Fibroblast of lung (primary cell): ENCODE data around the gene IRAK1. TPM values are rescaled to one million over a fixed set of nuclear protein-coding genes. Genes with fewer than 3 reads are reported as not detected.

ENCODE experiments used
- DNase-seq, 2 donors: peaks; one replicate each; pipeline versions ENCODE4 v3.0.0 to v3.0.0-alpha.2; 2010; ENCODE audit warnings: low read depth in 2 of 2
- H2AFZ ChIP-seq: 2 replicates; pipeline ENCODE4 v1.5.1; 2012; ENCODE audit warnings: low read length, control low read depth, inconsistent platforms
- H3K27ac ChIP-seq: 2 replicates; pipeline ENCODE4 v1.5.1; 2011; ENCODE audit warnings: low read length, control low read depth; ENCODE audit not compliant: insufficient read depth
- H3K27me3 ChIP-seq: 2 replicates; pipeline ENCODE4 v1.5.1; 2011; ENCODE audit warnings: mild to moderate bottlenecking, low read length; ENCODE audit not compliant: control insufficient read depth, insufficient read depth
- H3K36me3 ChIP-seq: 2 replicates; pipeline ENCODE4 v1.5.1; 2011; ENCODE audit warnings: low read length; ENCODE audit not compliant: control insufficient read depth, insufficient read depth
- H3K4me1 ChIP-seq: 2 replicates; pipeline ENCODE4 v1.5.1; 2011; ENCODE audit warnings: low read length; ENCODE audit not compliant: control insufficient read depth, insufficient read depth; ENCODE audit errors: extremely low read depth
- H3K4me2 ChIP-seq: 2 replicates; pipeline ENCODE4 v1.5.1; 2011; ENCODE audit warnings: low read length, control low read depth; ENCODE audit not compliant: insufficient read depth; ENCODE audit errors: extremely low read depth
- H3K4me3 ChIP-seq, 4 experiments: fragments of 200-600 bp in 1 of 4; sonication (generic) in 1 of 4; replicated peaks in 1 of 4; 2 replicates each; pipeline ENCODE4 v1.5.1; 2011 to 2016; ENCODE audit warnings: low read length in 4 of 4, low read depth in 3 of 4, mild to moderate bottlenecking in 3 of 4, control low read depth in 2 of 4, inconsistent platforms in 1 of 4, mixed read lengths in 1 of 4; ENCODE audit not compliant: insufficient read depth in 1 of 4; ENCODE audit errors: control extremely low read depth in 1 of 4
- H3K79me2 ChIP-seq: 2 replicates; pipeline ENCODE4 v1.5.1; 2012; ENCODE audit warnings: mild to moderate bottlenecking, low read length, inconsistent platforms; ENCODE audit not compliant: control insufficient read depth, insufficient read depth
- H3K9ac ChIP-seq: 2 replicates; pipeline ENCODE4 v1.5.1; 2011; ENCODE audit warnings: mild to moderate bottlenecking, low read length, control low read depth; ENCODE audit not compliant: insufficient read depth
- H3K9me3 ChIP-seq: 2 replicates; pipeline ENCODE4 v1.5.1; 2012; ENCODE audit warnings: low read depth, low read length; ENCODE audit not compliant: control insufficient read depth, insufficient read depth
- H4K20me1 ChIP-seq: 2 replicates; pipeline ENCODE4 v1.5.1; 2011; ENCODE audit warnings: low read length; ENCODE audit not compliant: control insufficient read depth, insufficient read depth; ENCODE audit errors: extremely low read depth
- EZH2 ChIP-seq: IDR thresholded peaks from 2 replicates; pipeline ENCODE4 v1.5.1; 2012; ENCODE audit warnings: low read length, control low read depth, mild to moderate bottlenecking; ENCODE audit errors: missing control alignments
- polyA plus RNA-seq, 2 donors: library from polyadenylated mRNA; depleted of rRNA in 1 of 2; stranded (reverse) in 1 of 2; unstranded in 1 of 2; fragments of >200 nt; gene quantifications; 2 replicates each; pipeline ENCODE4 v1.2.1, GENCODE V29; 2011 to 2012; ENCODE audit warnings: missing spikeins in 1 of 2
- total RNA-seq: library from RNA; depleted of rRNA; stranded (reverse); fragments of >200 nt; gene quantifications from 2 replicates; pipeline ENCODE4 v1.2.1, GENCODE V29; 2014
- TF ChIP-seq, protein P1 (sequence below), 2 donors: IDR thresholded peaks in 1 of 2; conservative IDR thresholded peaks in 1 of 2; 1 replicate in 1 of 2; 2 replicates in 1 of 2; pipeline ENCODE4 v1.5.1; 2011 to 2012; ENCODE audit warnings: low read length in 2 of 2, control low read depth in 1 of 2, inconsistent platforms in 1 of 2, low read depth in 1 of 2, mild to moderate bottlenecking in 1 of 2

The IRAK1 gene
- total and polyA plus RNA-seq, 2 donors (not counting 1 experiment from before 2014, with no cell fraction given): 25.9 to 65.9 TPM

DNA sequence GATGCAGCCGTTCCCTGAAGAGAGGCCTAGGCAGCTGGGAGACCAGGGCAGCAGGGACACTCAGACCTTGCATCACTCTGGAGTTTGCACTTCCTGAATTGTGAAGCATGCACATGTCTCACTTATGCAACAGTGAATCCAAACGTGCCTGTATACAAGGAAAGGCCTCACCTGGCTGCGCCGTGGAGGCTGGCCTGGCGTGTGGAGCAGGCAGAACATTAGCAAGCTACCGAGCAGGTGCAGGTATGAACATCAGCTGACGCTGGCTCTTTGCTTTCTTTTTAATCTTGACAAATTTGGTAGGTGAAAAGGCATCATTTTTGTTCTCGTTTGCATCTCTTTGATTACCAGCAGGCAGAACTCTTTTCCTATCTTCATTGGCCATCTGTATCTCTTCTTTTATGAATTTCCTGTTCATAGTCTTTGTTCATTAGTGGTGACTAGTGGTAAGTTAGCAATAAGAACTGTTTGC lies 37.1 kb upstream of the IRAK1 start:
- no peak overlapping the region for H2AFZ ChIP-seq
- DNase-seq: no peak
- H3K4me2 ChIP-seq: no peak overlapping the region
- no peaks in the 10 kb centered on the region for H3K9me3 ChIP-seq
- peaks cover 25% of the 10 kb centered on the region for H3K79me2 ChIP-seq
- TF ChIP-seq EZH2: no peak
- TF ChIP-seq, protein P1, sequence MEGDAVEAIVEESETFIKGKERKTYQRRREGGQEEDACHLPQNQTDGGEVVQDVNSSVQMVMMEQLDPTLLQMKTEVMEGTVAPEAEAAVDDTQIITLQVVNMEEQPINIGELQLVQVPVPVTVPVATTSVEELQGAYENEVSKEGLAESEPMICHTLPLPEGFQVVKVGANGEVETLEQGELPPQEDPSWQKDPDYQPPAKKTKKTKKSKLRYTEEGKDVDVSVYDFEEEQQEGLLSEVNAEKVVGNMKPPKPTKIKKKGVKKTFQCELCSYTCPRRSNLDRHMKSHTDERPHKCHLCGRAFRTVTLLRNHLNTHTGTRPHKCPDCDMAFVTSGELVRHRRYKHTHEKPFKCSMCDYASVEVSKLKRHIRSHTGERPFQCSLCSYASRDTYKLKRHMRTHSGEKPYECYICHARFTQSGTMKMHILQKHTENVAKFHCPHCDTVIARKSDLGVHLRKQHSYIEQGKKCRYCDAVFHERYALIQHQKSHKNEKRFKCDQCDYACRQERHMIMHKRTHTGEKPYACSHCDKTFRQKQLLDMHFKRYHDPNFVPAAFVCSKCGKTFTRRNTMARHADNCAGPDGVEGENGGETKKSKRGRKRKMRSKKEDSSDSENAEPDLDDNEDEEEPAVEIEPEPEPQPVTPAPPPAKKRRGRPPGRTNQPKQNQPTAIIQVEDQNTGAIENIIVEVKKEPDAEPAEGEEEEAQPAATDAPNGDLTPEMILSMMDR (conservative IDR thresholded peaks at IDR 0.05 in 1 of 2, IDR thresholded peaks at IDR 0.05 in 1 of 2; ENCODE audit: low read depth in 1 of 2, low read length in 2 of 2): no peak
- no peaks in the 10 kb centered on the region for H3K27me3 ChIP-seq
- H3K4me3 ChIP-seq: no peak overlapping the region
- no peaks in the 10 kb centered on the region for H3K36me3 ChIP-seq
- H3K4me1 ChIP-seq: no peaks in the 10 kb centered on the region
- no peak overlapping the region for H3K9ac ChIP-seq
- no peak overlapping the region for H3K27ac ChIP-seq
- H4K20me1 ChIP-seq: no peaks in the 10 kb centered on the region

DNA sequence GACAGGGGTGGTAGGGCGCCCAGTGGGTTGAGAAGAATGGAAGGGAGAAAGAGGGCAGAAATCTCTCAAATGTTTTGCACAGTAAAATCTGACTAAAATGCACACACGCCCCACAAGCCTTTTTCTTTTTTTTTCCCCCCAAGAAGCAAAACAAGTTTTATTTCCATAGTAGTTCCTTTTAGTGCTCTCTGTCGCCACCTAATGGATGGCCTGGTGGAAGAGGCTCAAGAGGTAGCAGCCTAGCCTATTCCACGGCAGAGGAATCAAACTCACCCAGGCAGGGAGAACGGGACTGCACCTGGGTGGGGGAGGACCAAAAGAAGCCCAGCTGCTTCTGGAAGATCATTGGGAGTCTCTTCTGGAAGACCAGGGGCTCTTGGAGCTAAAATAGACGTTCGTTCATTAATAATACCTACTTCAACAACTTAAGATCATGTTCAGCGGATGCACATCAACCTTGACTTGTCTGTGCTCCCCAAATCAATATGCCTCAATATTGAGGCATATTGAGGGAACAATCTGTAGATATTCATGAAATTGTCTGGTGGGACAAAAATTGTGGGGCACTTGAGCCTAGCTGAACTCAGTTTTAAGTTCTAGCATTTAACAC lies 31.6 kb upstream of the IRAK1 start:
- TF ChIP-seq EZH2: no peak
- TF ChIP-seq, protein P1 (conservative IDR thresholded peaks at IDR 0.05 in 1 of 2, IDR thresholded peaks at IDR 0.05 in 1 of 2; ENCODE audit: low read depth in 1 of 2, low read length in 2 of 2): peak; percentile 61 to 66
- Histone ChIP-seq H3K27me3 (no peaks in the 10 kb centered on the region), H3K4me1 (peaks cover 6% of the 10 kb centered on the region), H2AFZ (no peak overlapping the region), H4K20me1 (no peaks in the 10 kb centered on the region), H3K4me2 (no peak overlapping the region), H3K9me3 (no peaks in the 10 kb centered on the region), H3K27ac (no peak overlapping the region), H3K36me3 (no peaks in the 10 kb centered on the region), H3K79me2 (peaks cover 22% of the 10 kb centered on the region), H3K4me3 (no peak overlapping the region), H3K9ac (no peak overlapping the region)
- DNase-seq: peak; percentile 43 to 64

DNA sequence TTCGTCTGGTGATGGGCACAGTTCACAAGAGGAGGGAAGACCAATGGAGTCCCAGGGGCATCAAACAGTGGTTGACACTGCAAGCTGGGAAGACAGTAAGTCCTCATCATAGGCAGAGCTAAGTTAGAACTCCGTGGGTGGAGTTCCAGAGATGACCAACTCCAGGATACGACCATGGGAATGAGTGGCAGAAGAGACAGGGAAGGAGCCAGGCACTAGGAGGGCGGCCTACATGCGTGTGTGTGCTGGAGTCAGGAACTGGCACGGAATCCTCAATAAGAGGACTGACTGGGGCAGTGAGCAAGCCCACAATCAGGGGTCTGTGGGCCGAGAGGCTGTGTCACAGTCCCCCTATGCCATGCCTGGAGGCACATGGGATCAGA lies 30.4 kb upstream of the IRAK1 start:
- no peaks in the 10 kb centered on the region for H3K36me3 ChIP-seq
- no peak overlapping the region for H2AFZ ChIP-seq
- H3K4me2 ChIP-seq: no peak overlapping the region
- H3K4me3 ChIP-seq: no peak overlapping the region
- no peaks in the 10 kb centered on the region for H3K9me3 ChIP-seq
- H3K27me3 ChIP-seq: no peaks in the 10 kb centered on the region
- H3K27ac ChIP-seq: no peak overlapping the region
- no peaks in the 10 kb centered on the region for H4K20me1 ChIP-seq
- peaks cover 23% of the 10 kb centered on the region for H3K79me2 ChIP-seq
- no peak overlapping the region for H3K9ac ChIP-seq
- TF ChIP-seq EZH2: no peak
- TF ChIP-seq, protein P1 (conservative IDR thresholded peaks at IDR 0.05 in 1 of 2, IDR thresholded peaks at IDR 0.05 in 1 of 2; ENCODE audit: low read depth in 1 of 2, low read length in 2 of 2): no peak
- H3K4me1 ChIP-seq: peaks cover 8% of the 10 kb centered on the region
- DNase-seq: no peak
